Measurements from ENCODE around the gene TBL1X. TPM values are rescaled to one million over a fixed set of nuclear protein-coding genes. Genes with fewer than 3 reads are reported as not detected.

The TBL1X gene
- total RNA-seq, 1 donor from 2014 or later, result 21.4 TPM

GRCh38 chrX:9612146-9612505 lies 147.3 kb downstream of the TBL1X start:
- Mint-ChIP-seq H3K9me3 (ENCODE audit: low read depth) (peaks cover 2% of the 10 kb centered on the region), H3K4me1 (ENCODE audit: low read depth) (peaks cover 6% of the 10 kb centered on the region), H3K27me3 (ENCODE audit: low read depth) (no peaks in the 10 kb centered on the region), H3K4me3 (ENCODE audit: unreplicated experiment) (no peak overlapping the region), H3K27ac (ENCODE audit: unreplicated experiment) (no peak overlapping the region), H3K36me3 (ENCODE audit: low read depth) (no peaks in the 10 kb centered on the region)
- DNase-seq (ENCODE audit: low spot score), result no peak
- TF ChIP-seq, protein P1, sequence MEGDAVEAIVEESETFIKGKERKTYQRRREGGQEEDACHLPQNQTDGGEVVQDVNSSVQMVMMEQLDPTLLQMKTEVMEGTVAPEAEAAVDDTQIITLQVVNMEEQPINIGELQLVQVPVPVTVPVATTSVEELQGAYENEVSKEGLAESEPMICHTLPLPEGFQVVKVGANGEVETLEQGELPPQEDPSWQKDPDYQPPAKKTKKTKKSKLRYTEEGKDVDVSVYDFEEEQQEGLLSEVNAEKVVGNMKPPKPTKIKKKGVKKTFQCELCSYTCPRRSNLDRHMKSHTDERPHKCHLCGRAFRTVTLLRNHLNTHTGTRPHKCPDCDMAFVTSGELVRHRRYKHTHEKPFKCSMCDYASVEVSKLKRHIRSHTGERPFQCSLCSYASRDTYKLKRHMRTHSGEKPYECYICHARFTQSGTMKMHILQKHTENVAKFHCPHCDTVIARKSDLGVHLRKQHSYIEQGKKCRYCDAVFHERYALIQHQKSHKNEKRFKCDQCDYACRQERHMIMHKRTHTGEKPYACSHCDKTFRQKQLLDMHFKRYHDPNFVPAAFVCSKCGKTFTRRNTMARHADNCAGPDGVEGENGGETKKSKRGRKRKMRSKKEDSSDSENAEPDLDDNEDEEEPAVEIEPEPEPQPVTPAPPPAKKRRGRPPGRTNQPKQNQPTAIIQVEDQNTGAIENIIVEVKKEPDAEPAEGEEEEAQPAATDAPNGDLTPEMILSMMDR (IDR thresholded peaks at IDR 0.05), result no peak

GRCh38 chrX:9614016-9614415 lies 149.2 kb downstream of the TBL1X start:
- H3K27ac Mint-ChIP-seq (ENCODE audit: unreplicated experiment), result no peak overlapping the region
- H3K9me3 Mint-ChIP-seq (ENCODE audit: low read depth), result peaks cover 10% of the 10 kb centered on the region
- no peak for DNase-seq (ENCODE audit: low spot score)
- peaks cover 2% of the 10 kb centered on the region for H3K36me3 Mint-ChIP-seq (ENCODE audit: low read depth)
- TF ChIP-seq, protein P1 (IDR thresholded peaks at IDR 0.05), result no peak
- H3K4me3 Mint-ChIP-seq (ENCODE audit: unreplicated experiment), result no peak overlapping the region
- H3K27me3 Mint-ChIP-seq (ENCODE audit: low read depth), result no peaks in the 10 kb centered on the region
- H3K4me1 Mint-ChIP-seq (ENCODE audit: low read depth), result peaks cover 6% of the 10 kb centered on the region

- Mint-ChIP-seq H3K4me3 (ENCODE audit: unreplicated experiment) (no peak overlapping the region), H3K9me3 (ENCODE audit: low read depth) (peaks cover 10% of the 10 kb centered on the region), H3K27me3 (ENCODE audit: low read depth) (no peaks in the 10 kb centered on the region), H3K4me1 (ENCODE audit: low read depth) (no peaks in the 10 kb centered on the region), H3K36me3 (ENCODE audit: low read depth) (peaks cover 2% of the 10 kb centered on the region), H3K27ac (ENCODE audit: unreplicated experiment) (no peak overlapping the region)
- DNase-seq (ENCODE audit: low spot score), result no peak
- TF ChIP-seq, protein P1 (IDR thresholded peaks at IDR 0.05), result no peak
Observed at GRCh38 chrX:9619133-9619532, 154.3 kb downstream of the TBL1X start.

DNA sequence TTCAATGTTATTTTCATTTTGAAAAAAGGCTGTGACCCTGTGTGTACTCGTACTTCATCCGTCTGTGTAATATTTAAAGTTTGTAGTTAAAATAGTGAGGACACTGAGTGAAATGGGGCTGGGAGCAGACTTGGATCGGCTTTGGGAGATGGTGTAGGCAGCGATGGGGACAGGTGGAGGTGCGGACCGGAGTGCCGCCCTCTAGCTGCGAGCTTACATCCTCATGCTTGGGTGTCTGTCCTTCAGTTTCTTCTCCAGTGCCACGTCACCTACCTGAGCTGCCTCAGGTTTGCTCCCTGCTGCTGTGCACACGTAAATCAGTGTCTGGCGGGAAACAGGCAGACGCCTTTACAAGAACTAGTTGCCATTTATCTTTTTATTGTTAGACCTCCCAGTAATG lies 154.7 kb downstream of the TBL1X start:
- Mint-ChIP-seq H3K4me3 (ENCODE audit: unreplicated experiment) (no peak overlapping the region), H3K27me3 (ENCODE audit: low read depth) (no peaks in the 10 kb centered on the region), H3K36me3 (ENCODE audit: low read depth) (peaks cover 2% of the 10 kb centered on the region), H3K9me3 (ENCODE audit: low read depth) (peaks cover 10% of the 10 kb centered on the region), H3K27ac (ENCODE audit: unreplicated experiment) (no peak overlapping the region), H3K4me1 (ENCODE audit: low read depth) (no peaks in the 10 kb centered on the region)
- TF ChIP-seq, protein P1 (IDR thresholded peaks at IDR 0.05), result no peak
- DNase-seq (ENCODE audit: low spot score), result no peak

DNA sequence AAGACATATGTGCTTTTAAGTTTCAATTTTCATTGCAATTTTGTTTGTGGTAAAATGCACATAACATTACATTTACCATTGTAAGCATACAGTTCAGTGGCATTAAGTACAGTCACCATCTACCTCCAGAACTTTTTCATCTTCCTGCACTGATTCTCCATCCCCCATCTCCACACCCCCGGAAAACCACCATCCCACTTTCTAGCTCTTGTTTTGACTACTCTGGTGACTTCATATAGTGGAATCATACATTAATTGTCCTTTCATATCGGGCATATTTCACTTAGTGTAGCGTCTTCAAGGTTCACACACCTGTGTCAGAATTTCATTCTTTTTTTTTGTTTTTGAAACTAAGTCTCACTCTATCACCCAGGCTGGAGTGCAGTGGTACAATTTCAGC lies 157.3 kb downstream of the TBL1X start:
- Mint-ChIP-seq H3K27me3 (ENCODE audit: low read depth) (no peaks in the 10 kb centered on the region), H3K36me3 (ENCODE audit: low read depth) (peaks cover 2% of the 10 kb centered on the region), H3K4me1 (ENCODE audit: low read depth) (peaks cover 4% of the 10 kb centered on the region), H3K4me3 (ENCODE audit: unreplicated experiment) (no peak overlapping the region), H3K27ac (ENCODE audit: unreplicated experiment) (no peak overlapping the region), H3K9me3 (ENCODE audit: low read depth) (peaks cover 7% of the 10 kb centered on the region)
- no peak for DNase-seq (ENCODE audit: low spot score)
- TF ChIP-seq, protein P1 (IDR thresholded peaks at IDR 0.05), result no peak

All from chondrocyte (in vitro differentiated cells).